ENCODE measurements around the gene DMRT3.

The DMRT3 gene, protein sequence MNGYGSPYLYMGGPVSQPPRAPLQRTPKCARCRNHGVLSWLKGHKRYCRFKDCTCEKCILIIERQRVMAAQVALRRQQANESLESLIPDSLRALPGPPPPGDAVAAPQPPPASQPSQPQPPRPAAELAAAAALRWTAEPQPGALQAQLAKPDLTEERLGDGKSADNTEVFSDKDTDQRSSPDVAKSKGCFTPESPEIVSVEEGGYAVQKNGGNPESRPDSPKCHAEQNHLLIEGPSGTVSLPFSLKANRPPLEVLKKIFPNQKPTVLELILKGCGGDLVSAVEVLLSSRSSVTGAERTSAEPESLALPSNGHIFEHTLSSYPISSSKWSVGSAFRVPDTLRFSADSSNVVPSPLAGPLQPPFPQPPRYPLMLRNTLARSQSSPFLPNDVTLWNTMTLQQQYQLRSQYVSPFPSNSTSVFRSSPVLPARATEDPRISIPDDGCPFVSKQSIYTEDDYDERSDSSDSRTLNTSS

DNA sequence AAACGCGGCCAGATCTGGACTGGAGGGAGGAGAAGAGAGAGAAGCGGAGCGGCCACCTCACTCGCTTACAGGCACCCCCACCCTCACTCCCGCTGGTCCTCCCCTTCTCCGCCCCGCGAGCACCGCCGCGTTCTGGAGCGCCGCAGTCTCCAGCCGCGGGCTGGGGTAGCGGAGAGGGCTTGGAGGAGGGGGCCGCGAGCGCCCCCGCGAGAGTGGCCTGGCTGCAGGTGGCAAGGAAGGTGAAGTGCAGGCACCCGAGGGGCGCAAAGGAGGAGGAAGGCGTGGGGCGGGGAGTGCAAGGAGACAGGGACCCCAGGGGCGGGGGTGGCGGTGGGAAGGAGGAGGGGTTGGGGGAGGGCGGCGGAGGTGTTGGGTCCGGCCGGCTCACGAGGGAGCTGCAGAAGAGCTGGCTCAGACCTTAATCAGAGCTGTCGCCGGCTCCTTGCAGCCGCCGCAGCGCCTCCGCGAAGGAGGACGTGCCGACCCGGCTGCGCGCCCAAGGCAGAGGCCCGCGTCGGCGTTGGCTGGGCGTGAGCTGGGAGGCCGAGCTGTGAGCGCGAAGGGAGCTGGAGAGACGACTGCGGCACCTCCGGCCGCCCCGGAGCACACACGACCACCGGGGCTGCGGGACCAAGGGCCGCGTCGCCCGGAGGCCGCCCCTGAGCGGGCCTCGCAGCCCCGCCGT lies at the start of gene DMRT3:
Gene DMRT3, plus strand, starts transcription at position 398 of the 685 bp plus-strand sequence. CDS start 347 bp downstream, outside the sequence.
- in situ Hi-C loops (cut with MboI; ENCODE audit: low sequenced_read_pairs): no loop called here

DNA sequence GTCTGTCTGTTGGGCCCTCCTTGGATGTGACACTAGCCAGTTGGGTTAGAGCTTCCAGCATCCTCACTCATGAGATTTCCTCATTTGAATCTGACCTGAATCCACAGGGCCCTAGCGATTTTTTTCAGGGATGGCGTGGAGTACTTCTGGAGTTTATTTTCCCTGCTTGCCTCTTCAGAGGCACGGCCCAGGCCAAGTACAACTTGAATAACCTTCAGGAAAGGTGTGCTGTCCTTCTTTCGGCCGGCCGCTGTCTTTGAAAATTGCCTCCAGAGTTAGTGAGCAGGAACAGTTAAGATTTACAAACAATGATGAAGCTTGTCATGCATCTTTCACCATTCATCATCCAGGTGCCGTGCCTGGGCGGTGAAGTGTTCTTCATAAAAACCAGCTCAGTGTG lies 49.5 kb upstream of the DMRT3 start:
- in situ Hi-C loops (cut with MboI; ENCODE audit: low sequenced_read_pairs): no loop called here

DNA sequence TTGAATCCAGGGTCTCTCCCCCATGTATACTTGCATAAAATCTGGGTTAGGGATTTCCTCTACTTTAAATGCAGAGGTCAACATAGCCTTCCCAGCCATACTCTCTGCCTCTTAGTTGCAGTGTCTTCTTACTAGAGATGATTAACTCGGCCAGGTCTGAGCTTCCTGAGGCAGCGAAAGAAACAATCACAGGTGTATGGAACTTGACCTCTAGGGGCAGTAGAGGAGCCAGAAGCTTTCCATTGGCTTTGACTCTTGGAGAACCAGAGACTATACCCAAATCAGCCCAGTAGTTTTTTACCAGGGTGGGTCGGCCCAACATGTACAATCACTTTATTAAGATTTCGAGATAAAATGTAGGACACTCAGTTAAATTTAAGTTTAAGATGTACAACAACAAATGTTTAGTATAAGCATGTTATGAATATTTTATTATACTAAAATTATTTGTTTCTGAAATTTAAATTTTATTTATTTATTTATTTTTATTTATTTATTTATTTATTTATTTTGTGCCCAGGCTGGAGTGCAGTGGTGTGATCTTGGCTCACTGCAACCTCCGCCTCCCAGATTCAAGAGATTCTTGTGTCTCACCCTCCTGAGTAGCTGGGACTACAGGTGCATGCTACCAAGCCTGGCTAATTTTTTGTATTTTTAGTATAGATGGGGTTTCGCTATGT lies 48.0 kb upstream of the DMRT3 start:
- in situ Hi-C loops (cut with MboI; ENCODE audit: low sequenced_read_pairs): no loop called here

DNA sequence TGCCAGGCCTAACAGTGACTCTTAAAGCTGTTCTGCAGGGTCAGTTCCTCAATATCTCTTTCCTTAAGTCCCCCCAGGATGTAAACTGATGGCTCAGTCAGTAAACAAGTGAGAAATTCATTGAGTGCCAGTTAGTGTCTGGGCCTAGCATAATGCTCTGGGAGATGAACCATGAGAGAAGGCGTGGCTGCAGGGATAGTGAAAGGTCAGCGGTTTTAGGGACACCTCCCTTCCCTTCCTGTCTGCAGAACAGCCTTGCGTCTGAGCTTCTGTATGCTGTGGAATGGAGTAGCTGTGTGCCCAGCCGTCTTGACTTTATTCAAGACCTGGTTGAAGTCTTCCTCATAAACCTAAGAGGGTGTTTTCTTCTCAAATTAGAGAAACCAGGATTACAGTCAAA lies 46.7 kb upstream of the DMRT3 start:
- in situ Hi-C loops (cut with MboI; ENCODE audit: low sequenced_read_pairs): no loop called here

DNA sequence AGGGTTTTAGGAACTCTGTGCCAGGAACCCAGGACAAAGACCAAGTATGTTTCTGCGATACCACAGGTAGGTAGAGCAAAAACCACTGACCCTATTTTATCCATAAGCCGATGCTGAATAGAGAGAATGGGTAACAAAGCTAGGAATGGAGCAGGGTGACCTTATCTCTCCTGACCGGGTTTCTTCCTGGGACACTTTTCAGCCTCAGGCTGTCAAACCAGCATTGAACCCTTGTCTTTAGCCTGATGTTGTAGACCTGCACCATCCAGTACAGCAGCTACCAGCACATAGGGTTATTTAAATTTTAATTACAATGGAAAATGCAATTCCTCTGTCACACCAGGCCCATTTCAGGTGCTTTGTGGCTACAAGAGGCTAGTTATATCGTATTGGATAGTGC lies 43.1 kb upstream of the DMRT3 start:
- in situ Hi-C loops (cut with MboI; ENCODE audit: low sequenced_read_pairs): no loop called here

DNA sequence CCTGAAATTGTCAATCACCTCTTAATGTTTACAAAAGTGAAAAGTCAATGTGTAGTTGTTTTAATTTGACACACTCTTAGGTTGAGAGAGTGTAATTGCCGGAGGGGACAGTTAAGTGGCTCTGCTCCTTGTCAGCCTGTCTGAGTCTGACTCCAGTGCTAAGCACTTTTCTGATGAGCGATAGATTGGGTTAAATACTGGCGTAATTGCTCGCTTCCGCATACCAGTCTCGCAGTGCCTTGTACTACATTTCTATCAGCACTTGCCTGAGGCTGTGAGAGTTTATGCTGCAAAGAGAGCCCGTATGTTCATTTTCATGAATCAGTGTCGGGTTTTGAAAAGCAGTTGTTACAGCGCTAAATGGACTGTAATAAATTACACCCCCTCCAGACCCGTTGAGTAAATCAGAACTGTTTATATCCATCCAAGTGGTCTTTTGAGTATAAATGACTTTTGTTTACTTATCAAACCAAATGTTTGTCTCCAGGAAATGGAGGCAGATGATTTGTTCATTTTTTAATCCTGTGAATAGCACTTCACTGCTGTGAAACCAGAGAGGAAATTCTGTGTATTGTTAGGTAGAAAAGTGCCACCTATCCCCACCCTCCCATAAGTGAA lies 41.0 kb upstream of the DMRT3 start:
- in situ Hi-C loops (cut with MboI; ENCODE audit: low sequenced_read_pairs): no loop called here

DNA sequence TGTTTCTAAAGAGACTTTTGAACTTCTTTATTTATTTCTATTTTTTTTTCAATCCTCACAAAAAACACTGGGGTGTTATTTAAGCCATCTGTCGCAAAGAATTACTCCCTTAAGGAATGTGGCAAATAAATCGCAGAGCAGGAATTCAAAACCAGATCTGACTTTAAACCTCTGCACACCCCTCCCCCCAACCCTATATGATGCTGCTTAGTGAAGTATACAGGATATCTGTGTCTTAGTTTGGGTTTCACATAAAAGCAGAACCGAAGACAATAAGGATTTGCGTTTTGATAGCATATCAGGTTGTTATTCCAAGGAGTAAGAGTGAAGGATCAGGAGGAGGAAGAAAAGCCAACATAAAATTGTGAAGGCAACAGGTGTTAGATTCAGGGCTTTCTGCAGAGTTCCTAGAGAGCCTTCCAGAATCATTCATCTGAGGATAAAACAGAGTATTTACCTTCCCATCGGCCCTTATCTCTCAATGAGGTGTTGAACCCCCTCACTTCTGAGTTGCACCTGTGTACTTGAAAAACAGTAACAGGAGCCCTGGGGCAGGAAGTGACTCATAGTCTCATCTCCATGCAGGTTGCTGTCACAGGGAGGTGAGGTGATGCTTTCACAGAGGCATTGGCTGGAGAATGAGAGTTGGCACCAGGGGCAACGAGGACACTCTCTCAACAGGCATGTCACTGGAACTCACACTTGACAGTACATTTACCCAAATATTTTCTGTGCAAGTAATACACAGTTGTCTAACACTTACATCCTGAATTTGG lies 33.5 kb upstream of the DMRT3 start:
- in situ Hi-C loops (cut with MboI; ENCODE audit: low sequenced_read_pairs): no loop called here

DNA sequence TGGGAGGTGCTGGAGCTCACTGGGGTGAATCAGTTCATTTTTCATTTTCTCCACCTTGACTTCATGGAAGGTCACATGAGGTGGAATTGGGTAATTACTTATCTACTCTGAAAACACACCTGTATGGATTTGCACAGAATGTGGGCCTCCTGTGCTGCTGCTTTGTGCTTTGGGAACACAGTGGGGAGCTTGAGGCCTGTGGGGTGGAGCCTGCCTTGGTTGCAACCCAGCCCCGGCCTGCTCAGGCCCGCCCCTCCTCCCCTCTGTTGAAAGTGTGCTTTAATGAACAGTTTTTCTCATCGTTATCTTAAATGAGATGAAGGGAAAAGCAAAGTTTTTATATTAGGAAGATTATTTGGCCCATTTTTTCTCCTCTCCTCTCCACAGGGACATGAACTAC lies 28.5 kb upstream of the DMRT3 start:
- in situ Hi-C loops (cut with MboI; ENCODE audit: low sequenced_read_pairs): no loop called here

DNA sequence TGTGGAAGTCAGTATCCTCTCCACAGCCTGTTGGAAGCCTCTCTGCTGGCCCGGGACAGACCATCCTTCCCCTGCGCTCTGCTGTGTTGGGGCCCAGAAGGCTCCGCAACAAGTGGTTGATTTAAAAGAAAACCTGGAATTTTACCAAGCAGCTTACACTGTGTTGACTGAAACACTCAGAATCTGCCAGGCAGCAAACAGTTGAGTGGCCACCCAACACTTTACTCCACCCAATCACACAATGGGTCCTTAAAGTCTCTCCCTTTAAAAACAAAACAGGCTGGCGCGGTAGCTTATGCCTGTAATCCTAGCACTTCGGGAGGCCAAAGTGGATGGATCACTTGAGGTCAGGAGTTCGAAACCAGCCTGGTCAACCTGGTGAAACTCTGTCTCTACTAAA lies 28.0 kb upstream of the DMRT3 start:
- in situ Hi-C loops (cut with MboI; ENCODE audit: low sequenced_read_pairs): no loop called here

DNA sequence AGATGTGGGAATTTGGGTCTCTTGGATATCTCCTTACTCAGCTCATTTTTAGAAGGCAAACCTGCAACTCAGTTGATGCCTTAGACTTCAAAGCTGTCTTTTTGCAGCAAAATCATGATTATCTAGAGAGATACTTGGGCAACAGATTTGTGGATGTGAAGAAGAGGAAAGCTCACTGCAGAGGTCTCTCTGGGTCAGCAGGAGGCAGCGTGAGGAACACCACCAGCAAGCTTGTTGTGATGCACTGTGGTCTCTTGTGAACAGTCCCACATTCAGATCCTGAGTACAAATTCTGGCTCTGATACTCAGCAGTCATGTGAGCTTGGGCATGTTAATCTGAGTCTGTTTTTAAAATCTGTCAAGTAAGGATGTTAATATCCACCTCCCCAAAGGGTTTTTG lies 26.3 kb upstream of the DMRT3 start:
- in situ Hi-C loops (cut with MboI; ENCODE audit: low sequenced_read_pairs): no loop called here

DNA sequence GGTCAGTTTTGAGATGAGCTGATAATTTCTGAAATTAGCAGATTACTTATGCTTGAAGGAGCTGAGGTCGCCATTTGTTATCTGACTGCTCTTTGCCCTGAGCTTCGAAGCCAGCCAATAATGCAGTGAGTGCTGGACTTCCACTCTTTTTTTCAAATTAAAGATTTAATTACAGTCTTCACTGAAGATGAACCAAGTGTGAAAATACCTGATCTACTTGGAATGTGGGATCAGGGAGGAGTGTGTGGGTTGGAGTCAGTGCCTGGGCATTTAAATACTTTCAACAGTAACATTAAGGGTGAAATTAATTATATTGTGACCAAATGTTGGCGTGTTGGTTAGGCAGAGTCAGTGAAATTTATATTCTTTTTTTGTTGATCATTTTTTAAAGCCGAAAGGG lies 23.9 kb upstream of the DMRT3 start:
- in situ Hi-C loops (cut with MboI; ENCODE audit: low sequenced_read_pairs): no loop called here

DNA sequence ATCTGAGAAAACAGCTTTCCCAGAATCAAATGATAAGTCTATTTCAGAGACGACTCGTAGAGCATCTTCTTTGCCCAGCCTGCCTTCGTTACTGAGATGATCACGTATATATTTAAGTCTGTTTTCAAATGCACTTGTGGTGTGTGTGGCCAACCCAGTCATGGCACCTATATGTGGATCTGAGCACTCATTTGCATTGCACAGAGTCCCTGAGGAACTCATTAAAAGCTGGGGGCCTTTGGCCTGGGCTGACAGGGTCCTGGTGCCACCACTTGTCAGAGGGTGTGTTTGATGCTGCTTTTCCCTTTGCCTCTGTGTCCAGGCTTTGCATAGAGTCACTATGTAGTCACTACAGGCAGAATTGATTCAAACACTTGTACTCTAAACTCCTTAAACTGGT lies 17.4 kb upstream of the DMRT3 start:
- in situ Hi-C loops (cut with MboI; ENCODE audit: low sequenced_read_pairs): no loop called here

DNA sequence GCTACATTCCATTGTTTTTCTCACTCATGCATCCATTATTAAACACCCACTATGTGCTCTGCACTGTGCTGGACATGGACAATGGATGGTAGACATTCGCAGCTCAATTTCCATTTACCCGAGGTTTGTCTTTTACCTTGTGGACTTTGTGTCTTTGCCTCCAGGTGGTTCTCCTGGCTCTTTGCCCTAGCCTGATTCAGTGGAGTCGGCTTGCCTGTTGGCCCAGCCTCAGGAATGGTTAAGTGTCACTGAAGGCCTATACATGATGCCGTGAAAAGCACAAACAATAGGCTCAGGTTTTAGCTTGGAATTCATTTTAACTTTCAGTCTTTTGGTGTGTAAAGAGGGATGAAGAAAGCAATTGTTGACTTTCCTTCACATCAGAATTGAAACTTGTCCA lies 16.5 kb upstream of the DMRT3 start:
- in situ Hi-C loops (cut with MboI; ENCODE audit: low sequenced_read_pairs): no loop called here

DNA sequence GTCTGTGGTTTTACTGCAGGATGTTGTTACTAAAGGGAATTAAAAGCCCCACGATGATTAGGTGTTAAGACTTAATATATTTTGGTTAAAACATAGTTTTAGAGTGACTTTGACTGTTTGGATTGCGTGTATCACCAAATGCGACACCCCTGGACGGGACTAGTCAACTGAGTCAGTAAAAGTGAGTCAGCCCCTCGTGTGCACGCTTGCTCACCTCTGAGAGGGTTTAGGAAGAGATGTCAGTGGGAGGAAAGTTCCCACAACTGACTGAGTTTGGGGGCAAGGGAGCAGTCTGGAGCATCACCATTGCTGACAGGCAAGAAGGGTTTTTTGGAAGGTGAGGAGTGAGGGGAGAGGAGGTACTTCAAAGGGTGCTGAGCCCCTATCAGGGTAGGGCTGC lies 14.4 kb upstream of the DMRT3 start:
- in situ Hi-C loops (cut with MboI; ENCODE audit: low sequenced_read_pairs): no loop called here

DNA sequence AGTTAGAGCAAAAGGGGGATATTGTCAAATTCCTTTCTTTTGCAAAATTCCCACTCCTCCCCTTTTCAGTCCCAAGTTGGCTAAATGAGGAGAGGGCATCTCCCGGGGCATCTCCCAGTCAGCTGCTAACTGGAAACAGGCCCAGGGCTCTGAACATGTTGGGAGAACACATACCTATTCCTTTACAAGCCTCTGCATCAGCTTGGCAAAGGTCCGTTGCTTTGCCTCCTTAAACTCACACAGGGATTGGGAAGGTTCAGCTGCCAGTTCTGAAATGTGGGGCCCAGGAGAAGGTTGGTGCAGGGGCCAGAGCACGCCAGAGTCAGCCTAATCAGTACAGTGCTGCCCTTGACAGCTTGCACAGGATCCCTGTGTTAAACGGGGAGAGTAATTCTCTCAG lies 11.0 kb upstream of the DMRT3 start:
- in situ Hi-C loops (cut with MboI; ENCODE audit: low sequenced_read_pairs): no loop called here

DNA sequence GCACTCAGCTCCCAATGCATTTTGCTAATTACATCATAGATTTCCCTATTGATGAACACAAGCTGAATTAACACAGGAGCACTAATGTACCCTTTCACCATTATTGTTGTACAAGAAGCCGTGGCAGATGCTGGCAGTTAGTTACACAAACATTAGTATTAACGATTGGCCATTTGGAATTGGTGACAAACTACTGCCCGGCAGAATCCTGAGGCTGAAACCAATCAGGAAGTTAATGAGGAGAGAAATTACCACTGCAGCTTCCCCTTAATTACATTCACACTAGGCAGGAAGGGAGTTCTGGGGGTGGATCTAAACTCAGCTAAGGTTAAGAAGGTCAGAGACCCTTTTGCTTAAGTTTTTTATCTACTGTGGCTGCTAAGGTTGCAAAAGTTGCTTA lies 9.6 kb upstream of the DMRT3 start:
- in situ Hi-C loops (cut with MboI; ENCODE audit: low sequenced_read_pairs): no loop called here

DNA sequence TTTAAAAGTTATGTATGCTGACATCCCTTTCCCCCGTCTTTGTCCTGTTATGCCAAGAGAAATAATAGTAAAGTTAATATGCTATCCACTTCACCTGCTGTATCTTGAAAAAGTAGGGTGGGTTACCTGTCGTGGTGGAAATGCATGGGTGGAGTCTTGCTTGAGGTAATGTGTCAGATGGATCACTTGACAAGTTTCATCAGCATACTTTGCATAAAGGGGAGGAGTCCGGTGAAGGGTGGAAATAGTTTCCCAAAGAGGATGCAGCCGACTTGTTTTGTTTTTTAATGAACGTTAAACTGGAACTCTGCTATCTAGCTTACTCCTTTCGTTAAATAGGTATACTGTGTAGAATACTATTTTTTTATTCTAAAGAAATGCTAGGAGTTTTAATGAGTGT lies 9.0 kb upstream of the DMRT3 start:
- in situ Hi-C loops (cut with MboI; ENCODE audit: low sequenced_read_pairs): no loop called here

DNA sequence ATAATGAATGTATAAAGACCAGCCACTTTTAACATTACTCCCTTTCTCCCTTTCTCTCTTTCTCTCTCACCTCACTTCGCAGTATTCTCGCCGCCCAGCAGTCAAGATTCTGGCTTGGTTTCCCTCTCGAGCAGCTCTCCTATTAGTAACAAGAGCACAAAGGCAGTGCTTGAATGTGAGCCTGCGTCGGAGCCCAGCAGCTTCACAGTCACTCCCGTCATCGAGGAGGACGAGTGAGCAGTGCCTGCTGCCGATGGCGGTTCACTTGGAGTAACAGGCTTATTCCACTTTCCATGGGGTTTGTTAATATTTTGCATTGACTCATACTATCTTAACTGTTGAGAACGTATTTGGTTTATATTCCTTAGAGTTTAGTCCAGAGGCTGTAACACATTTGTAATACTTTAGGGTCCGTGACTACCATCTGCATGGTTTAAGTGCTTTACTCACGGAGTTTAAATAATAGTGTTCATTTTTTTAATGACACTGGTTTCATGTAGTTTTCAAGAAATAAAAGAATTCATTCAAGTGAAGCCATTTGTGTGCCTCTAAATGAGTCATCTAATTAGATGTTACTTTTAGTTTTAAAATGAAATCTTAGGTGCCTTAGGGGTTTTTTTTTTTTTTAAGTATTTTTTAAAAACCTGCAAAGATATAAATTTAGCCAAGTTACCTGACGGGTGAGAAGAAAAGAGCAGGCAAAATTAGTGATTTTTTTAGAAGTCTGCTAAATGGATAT lies 8.4 kb upstream of the DMRT3 start:
- in situ Hi-C loops (cut with MboI; ENCODE audit: low sequenced_read_pairs): no loop called here

DNA sequence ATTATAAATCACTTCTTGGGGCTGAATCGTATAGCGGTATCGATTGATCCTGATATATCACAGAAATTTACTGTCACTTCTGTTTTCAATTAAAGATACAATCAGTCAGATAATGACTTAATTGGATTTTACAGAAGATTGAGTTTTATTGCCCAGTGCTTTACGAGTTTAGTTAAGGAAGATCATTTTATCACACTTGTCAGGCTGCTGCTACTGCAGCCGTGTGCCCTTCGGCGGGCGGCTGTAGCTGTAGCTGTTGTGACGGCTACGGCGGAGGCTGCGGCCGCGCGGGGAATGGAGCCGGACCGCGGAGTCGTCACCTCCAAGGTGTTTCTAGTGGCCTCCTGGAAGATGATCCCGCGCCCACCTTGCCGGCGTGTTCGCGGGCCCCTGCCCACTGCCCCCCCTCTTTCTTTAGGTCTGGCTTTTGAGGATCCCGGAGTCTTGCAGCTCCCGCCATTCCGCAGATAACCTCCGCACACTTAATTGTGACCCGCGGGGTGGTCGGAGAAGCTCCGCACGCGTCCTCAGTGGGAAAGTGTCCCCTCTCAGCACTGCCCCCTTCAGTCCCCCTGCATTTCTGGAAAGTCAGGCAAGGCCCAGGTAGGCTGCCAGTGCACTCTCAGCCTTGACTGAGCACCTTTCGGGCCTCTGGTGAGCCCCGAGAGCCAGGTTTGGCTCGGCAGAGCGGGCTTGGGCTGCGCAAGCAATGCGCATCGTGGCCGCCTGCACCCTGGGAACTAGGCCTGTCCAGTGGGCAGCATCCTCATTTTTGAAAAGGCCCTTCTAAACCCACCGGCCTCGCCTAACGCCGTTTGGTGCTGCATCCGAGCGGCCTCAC lies 6.9 kb upstream of the DMRT3 start:
- in situ Hi-C loops (cut with MboI; ENCODE audit: low sequenced_read_pairs): no loop called here

Measured in HL-60/S4 (cell line).